Measurements from ENCODE around the gene PDCD1.
A peak's percentile ranks its signal among the peaks of the same experiment; 100 is the strongest.

Gene PDCD1

DNA sequence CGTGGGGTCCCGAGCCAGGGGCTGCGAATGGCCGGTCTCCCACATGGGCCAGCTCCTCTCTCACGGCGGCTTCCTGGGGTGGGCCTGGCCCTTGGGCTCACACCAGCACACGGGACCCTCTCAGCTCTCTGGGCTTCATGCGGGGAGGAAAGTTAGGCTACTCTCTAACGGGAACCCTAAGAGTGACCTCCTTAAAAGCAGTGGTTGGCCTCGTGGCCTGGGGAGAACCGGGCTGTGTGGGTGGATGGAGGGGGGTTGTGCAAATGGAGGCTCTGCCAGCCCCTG, 36.7 kb upstream of the PDCD1 start:
- DNase-seq = no peak

DNA sequence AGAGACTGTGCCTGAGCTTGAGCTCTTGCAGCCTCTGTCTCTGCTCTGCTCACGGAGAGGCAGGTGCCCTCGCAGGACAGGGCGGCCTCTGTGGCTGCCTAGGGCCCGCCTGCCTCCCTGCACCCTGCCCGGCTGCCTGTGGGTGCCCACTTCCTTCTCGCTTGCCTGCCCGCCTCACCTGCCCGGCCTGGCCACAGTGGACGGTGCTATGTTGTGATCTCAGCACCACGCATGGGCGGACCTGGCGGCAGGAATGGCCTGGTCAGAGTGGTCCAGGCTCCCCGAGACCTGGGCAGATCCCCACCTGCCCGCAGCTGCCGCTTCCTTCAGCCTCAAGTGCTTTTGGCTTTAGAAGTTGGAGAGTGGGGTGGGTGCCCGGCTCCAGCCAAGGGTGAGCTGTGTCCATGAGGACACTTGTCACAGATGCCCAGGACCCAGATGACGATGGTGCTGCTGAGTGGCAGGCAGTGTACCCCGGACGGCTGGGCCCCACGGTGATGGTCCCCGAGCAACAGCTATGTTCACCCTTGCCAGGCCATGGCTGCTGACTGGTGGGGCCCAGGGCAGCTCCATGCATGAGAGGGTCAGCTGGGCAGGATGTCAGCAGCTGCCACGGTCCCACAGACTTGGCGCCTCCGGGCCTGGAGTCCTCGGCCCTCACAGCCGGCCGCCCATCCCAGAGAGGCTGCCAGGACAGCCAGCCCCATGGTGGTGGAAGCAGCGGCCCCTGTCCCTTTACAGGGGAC, 36.2 kb upstream of the PDCD1 start:
- no peak for DNase-seq

DNA sequence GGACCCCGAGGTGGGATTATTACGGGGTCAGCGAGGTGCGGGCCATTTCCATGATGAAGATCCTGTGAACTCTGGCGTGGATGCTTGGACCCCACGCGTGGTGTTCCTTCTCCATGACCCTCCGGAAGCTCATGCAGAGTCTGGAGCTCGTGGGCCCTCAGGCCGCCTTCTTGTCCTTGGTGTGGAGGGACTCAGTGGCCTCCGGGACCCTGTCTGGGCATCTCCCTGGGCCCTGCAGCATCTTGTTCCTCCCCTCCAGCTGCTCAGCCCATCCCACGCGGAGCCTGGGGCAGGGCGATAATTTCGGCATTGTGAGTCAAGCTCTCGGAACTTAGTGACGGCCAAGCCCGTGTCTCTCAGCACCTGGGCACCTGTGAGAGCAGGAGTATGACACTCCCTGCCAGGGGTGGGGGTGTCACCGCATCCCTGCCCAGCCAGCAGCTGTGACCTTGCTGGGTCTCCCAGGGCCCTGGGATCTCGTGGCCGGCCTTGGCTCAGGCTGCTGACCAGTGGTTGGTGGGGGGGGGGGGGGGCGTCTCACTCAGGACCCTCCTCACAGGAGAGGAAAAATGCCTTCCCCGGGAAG, 35.5 kb upstream of the PDCD1 start:
- DNase-seq = no peak

DNA sequence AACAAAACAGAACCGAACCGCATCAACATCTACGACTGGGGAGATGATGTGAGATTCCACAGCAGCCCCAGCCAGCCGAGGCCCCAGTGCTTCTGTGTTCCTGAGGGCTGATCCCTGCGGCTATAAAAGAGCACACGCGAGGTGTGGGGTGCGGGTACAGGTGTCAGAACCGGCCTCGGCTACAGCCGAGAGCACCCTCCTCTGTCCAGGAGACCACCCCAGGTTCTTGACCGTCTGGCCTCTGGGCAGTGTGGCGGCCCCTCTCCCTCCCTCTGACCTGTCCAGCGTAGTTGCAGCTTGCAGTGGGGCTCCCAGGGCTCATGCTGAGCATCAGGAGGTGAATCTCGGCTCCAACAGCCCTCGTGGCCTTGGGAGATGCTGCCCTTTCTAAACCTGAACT, 34.6 kb upstream of the PDCD1 start:
- no peak for DNase-seq

DNA sequence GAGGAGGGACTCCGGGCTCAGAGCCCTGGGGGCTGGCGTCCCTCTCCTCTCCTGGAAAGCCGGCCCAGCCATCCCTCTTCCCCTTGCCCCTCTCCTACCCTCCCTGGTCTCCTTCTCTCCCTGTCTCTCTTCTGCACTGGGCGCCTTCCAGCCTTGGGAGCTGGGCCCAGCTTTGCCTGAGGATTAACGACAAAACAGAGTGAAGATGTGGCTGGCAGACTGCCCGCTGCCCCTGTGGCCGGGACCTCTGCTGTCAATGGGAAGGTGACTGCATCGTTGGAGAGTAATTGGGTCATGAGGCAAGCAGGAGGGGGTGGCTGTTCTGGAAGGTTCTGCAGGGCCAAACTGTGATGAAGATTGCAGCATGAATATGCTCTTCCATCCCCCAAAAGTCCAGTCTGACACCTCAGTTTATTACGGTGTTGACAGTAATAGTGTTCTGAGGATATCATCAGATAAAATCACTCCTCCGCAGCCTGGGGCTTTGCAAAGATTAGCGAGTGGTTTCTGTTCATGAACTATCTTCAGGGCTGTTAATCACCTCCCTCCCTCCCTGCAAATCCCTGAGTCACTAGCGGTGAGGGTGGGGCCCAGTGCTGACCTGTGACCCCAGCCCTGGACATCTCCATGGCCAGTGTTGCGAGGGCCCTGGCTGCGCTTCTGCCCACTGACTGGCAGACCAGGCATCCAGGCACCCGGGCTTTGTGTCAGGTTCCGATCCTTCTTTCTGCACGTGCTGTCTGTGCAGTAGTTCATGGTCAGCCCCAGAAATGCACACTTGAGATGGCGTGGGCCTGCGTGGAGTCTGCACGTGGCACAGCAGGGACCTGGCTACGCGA, 33.8 kb upstream of the PDCD1 start:
- no peak for DNase-seq

DNA sequence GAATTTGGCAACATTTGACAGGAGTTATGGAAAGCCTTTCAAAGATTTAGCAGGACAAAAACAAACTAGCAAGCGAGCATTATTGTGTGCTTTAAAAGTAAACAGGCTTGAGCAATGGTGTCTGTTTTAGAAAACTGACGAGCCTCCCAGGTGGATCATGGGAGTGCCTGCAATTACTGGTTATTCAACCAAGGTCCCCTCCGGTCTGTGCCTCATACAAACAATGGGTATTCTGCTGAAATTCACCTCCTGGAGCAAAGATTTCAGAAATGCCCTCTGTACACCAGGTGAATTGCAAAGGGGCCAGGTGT, 33.2 kb upstream of the PDCD1 start:
- no peak for DNase-seq

DNA sequence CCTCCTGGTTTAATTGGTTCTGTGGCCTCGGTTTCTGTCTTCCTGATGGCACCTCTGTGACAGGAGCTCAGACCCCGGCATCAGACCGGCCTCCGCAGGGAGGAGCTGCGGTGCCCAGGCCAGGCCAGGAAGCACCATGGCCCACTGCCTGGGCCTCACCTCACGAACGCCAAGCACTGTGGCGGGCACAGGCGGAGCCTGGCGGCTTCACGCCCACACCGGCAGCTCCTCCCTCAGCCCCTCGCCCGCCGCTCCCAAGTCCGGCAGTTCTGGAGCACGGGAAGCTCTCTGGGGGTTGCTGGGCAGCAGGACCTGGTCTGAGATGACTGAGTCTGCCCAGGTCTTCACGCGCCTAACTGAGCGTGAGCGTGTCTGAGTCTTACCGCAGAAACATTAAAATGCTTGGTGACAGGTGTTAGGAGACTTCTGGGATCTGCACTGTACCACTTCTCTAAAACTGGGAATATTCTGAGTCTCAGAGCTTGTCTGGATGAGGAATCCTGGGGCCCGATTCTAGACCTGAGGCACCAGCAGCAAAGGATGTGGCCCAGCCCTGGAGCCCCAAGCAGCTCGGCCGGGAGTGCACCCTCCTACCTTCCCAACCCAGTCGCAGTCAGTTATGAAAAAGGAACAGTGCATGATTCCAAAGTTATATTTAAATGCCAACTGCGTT, 32.8 kb upstream of the PDCD1 start:
- DNase-seq = no peak

DNA sequence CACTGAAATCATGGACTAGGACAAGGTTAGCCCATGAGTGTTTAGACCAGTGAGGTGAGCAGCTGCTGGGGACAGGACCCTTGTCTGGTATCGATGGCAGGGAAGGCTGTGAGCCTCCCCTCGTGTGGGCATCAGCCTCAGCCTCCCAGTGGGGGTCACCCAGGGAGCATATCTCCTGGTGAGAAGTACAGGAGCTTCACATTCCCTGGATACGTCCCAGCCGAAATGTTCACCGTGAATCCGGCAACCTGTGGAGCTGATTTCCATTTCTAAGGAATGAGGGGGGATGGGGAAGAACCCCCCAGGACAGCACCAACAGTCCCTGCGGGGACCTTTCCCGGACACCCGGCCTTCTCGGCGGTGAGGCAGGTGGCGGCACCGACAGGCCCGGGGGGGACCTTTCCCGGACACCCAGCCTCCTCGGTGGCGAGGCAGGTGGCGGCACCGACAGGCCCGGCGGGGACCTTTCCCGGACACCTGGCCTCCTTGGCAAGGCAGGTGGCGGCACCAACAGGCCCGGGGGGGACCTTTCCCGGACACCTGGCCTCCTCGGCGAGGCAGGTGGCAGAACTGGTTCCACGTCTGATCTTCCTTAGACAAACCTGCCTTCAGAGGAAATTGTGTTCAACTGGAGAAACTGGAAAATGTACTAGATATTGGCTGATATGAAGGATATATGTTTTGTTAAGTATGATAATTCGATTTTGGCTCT, 32.0 kb upstream of the PDCD1 start:
- DNase-seq = no peak

DNA sequence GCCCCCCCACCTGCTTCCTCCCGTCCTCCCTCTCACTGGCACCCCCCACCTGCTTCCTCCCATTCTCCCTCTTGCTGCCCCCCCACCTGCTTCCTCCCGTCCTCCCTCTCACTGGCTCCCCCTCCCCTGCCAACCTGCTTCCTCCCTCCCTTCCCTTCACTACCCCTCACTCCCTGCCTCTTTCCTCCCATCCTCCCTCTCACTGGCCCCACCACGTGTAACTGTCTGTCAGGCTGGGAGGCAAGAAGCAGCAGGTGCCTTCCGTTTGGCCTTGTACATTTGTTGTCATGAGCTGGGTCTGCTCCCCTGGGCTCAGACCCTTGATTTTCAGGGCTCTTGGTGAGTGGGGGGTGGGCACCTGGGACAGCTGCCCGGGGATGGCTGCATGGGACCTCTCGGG, 29.9 kb upstream of the PDCD1 start:
- DNase-seq = no peak

DNA sequence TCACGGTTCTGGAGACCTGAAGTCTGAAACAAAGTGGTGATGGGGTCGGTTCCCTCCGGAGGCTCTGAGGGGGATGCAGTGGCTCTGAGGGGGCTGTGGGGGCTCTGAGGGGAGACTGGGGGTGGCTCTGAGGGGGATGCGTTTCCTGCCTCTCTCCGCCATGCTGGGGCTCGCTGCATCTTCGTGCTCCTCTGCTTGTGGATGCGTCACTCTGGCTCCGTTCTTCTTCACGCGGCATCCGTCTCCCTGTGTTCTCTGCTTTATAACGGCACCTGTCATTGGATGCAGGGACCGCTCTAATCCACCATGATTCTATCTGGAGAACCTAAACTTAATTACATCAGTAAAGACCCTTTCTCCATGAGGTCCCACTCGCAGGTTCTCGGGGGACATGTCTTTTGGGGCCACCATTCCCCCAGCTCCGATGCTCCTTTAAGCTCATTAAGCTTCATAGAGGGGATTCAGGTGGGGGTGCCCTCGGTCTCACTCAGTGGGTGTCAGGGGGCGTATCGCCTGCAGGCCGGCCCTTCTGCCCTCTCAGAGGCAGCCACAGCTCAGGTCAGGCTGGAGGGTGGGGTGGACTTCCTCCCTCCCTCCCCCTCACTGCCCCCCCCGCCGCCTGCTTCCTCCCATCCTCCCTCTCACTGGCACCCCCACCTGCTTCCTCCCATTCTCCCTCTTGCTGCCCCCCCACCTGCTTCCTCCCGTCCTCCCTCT, 29.3 kb upstream of the PDCD1 start:
- DNase-seq = no peak

DNA sequence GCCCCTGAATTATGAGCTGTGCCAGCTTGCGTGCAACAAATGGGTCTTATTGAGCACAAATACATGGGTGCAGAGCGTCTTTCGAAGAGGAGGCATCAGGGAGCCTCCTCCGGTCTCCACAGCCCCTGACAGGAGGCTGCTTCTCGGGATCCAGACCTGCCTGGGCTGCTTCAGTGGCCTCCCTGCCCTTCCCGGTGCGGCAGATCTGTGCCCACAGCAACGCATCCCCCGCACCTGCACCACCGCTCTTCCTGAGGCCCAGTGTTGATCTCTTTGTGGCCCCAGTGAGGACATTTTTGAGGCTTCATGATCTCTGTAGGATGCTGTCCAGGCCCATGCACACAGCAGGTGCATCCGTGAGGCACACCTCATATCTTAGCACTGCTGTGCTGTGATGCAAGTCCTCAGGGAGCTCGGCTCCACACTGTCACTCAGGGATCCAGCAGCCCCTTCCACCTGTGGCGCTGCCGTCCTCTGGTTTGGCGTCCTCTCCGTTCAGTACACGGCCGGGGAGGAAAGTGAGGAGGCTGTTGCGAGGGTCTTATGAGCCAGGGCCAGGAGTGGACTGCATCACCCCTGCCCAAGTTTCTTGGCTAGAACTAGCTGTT, 28.2 kb upstream of the PDCD1 start:
- DNase-seq = no peak

DNA sequence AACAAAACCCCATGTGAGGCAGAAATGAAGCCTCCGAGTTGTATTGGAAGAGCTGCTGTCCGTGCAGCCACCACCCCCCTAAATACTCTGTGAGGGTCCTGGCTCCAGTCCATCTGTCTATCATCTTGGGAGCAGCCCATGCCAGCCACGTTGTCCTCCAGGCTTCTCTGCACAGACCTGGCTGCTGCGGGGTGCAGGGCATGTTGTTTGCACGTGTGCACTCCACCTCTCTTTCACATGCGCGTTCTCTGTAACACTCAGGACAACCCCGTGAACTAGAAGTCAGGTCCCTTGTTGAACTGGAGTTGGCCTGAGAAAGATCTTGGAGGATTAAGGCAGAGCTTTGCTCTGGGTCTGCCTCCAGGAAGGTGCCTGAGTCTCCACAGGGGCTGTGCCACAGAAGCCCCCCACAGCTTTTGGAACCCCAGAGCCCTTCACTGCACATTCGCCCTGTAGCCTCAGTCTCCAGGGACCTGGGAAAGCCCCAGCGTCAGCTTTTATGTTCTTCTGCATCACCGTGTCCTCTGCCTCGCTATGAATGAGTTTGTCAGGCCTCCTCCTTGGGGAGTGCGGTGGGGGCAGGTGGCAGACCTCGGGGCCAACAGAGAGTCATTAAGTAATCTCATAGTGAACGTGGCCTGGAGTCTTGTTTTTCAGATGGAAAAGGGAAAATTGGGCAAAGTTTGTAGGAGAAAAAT, 27.4 kb upstream of the PDCD1 start:
- DNase-seq = no peak

DNA sequence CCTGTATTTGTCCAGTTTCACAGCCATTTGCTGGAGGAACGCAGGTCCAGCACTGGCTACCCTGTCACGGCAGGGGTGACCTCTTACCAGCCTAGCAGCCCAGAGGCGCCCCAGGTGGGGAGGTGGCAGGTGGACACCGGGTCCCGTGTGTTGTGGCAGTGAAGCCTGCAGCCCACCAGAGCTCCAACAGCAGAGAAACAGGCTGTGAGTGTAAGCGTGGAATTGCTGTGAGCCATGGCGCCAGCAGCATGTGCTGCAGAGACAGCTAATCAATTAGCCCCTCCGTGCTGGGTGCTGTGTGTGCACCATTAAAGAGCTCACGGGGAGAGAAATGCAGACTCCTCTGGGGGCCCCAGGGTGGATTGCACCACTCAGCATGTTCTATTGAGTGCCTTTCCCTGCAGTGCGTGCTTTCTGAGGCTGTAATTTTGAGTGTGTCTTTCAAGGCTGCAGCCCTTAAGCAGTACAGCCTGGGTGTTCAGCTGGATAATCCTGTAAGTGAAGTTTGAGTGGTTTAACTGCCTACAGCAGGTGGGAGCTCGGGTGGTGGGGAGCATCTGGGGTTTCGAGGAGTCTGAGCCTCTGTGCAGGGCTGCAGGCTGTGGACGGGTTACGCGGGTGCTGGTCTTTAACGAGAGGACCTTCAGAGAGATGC, 26.7 kb upstream of the PDCD1 start:
- DNase-seq = no peak

DNA sequence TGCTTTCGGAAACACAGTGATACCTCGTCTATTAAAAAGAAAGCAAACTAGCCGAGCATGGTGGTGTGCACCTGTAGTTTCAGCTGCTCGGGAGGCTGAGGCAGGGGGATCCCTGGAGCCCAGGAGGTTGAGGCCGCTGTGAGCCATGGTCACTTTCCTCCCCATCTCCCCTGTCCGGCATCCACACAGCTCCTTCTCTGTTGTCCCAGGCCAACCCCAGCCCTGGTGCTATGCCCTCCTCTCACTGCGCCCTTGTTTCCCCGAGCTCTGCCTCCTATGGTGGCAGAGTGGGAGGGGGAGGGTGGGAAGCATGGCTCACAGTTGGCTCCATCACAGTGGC, 26.2 kb upstream of the PDCD1 start:
- DNase-seq = no peak

DNA sequence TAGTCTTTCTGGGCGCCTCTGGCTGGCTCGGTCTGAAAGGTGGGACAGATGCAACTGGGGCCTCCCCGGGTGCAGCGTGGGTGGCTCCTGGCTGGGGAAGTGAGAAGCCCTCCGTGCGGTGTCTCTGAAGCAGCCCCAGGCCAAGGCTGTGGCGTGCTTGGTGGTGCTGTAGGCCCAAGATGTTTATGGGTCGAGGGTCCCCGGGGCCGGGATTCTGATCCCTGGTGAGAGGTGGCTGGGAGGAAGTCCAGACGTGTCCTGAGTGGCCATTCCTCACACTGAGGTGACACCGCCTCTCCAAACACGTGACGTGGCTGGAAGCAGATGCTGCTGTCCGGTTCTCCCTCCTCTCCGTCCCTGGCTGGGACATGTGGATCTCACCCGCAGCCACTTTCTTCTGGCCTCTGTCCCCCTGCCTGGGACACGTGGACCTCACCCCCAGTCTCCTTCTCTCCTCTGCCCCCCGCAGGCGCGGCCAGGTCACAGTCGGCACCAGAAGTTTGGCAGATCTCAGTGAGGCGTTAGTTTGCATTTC, 23.5 kb upstream of the PDCD1 start:
- no peak for DNase-seq

DNA sequence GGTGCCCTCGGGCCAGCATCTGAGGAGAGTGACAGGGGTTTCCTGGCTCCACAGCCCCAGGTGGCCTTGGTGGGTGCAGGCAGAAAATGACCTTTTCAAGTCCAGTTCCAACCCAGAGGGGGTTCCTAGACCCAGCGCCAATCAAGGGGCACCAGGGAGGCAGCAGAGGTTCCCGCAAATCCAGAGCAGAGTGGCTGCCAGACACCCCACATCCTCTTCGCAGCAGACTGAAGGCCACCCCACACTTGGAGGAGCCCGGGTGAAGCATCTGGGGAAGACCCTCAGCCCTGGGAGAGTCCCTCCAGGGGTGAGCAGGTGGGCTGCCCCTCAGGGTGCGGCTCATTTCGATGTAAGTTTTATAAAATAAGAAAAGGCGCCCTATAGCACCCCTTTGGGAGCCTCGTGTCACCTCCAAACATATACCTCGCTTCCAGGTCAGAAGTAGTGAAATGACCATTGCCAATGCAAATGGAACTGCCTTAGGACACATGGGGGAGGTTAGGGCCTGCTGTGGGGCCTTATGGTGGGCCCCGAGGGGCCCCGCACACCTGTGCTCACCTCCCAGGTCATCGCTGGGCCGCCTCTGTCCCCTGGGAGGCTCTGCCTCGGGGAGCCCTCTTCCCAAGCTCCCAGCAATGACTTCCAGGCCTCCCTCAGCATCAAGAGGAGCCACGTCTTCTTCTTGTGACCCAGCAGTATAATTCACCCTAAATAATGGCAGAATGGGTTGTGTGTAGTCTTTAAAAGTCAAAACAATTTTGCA, 21.8 kb upstream of the PDCD1 start:
- DNase-seq = no peak

DNA sequence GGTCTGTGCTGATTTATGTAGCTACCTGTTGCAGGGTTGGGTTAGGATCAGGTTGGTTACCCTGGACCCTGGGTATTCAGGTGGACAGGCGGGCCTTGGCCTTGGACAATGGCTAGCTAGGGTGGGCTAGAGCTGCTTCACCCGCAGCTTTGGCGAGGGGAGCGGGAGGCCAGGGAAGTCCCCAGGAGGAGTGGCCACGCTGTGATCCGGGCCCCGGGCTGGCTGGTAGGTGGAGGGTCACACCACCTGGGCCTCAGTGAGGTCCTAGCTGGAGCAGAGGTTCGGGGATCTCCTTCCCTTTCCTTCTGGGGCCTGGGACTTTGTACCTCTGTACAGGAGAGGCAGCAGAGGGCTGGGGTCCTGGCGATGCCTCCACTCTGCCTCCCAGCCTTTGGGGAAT, 20.6 kb upstream of the PDCD1 start:
- DNase-seq = no peak

DNA sequence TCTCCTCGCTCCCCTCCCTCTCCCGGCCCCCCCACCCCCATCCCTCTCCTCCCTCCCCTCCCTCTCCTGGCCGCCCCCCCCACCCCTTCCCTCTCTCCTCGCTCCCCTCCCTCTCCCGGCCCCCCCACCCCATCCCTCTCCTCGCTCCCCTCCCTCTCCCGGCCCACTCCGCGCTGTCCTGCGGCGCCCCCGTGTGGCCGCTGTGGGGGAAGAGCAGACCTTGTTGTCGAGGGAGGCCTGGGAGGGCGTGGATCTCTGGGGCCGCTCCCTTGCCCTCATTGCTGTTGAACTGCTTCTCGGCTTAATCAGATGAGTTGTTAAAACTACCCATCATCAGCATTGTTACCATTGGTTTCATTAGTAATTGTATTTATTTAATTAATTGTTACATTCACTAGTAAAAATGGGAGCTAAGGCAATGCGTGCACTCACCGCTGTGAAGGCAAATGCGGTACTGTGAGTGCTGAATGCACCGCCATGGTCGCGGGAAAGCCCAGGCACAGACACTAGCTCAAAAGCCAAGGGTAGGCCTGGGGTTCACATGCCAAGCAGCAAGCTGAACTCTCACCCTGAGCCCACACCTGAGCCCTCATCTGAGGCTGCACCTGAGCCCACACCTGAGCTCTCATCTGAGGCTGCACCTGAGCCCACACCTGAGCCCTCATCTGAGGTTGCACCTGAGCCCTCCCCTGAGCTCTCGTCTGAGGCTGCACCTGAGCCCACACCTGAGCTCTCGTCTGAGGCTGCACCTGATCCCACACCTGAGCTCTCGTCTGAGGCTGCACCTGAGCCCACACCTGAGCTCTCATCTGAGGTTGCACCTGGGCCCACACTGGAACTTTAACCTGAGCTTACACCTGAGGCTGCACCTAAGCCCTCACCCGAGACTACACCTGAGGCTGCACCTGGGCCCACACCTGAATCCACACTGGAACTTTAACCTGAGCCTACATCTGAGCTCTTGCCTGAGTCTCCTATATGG, 19.6 kb upstream of the PDCD1 start:
- DNase-seq = peak; percentile 51

DNA sequence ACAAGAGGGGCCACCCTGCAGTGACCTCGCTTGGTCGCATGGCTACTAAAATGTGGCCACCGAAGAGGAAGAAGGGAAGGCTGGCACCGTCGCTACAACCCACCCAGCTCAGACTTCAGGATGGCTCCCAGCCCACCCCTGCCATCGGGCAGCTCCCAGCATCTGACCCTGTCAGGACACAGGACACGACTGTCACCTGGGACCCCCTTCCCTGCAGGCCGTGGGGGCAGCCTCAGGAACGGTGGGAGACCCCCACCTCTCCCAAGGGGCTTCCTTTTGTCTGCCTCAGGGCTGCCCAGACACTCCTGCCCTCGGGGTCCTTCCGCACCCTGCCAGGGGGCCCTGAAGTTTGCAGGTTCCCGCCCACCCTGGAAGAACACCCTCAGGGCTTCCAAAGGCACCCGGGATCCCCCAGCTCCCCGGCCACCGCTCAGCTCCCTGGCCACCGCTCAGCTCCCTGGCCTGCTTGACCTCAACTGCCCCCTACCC, 18.5 kb upstream of the PDCD1 start:
- DNase-seq = no peak

Data from MV-4-11 (cell line).